Activated CD4-positive, CD25-positive, alpha-beta regulatory T cell (primary cell): Measurements from ENCODE around the gene STIM2.

Source experiments
- DNase-seq, 4 experiments: peaks; one replicate each; lab custom pipeline; 2025; lab: John Stamatoyannopoulos, UW

The STIM2 gene

GRCh38 chr4:26837993-26838842 lies 22.4 kb upstream of the STIM2 start:
- DNase-seq, result no peak

GRCh38 chr4:26839016-26839415 lies 21.6 kb upstream of the STIM2 start:
- no peak for DNase-seq

- no peak for DNase-seq
Observed at GRCh38 chr4:26839534-26839951, 21.1 kb upstream of the STIM2 start.

GRCh38 chr4:26840786-26841185 lies 19.9 kb upstream of the STIM2 start:
- DNase-seq, result no peak

- DNase-seq, result no peak
Observed at GRCh38 chr4:26842911-26843310, 17.7 kb upstream of the STIM2 start.

- DNase-seq, result no peak
Observed at GRCh38 chr4:26850528-26850927, 10.1 kb upstream of the STIM2 start.

GRCh38 chr4:26851129-26851528 lies 9.5 kb upstream of the STIM2 start:
- DNase-seq, result no peak

GRCh38 chr4:26854701-26855100 lies 5.9 kb upstream of the STIM2 start:
- DNase-seq, result no peak

GRCh38 chr4:26856906-26857277 lies 3.7 kb upstream of the STIM2 start:
- no peak for DNase-seq

- peak; percentile 82 to 92 (median 89) for DNase-seq
Observed at GRCh38 chr4:26857278-26858034, 3.2 kb upstream of the STIM2 start.

GRCh38 chr4:26858035-26858918 lies 2.4 kb upstream of the STIM2 start:
- no peak for DNase-seq

GRCh38 chr4:26858947-26859401 lies 1.7 kb upstream of the STIM2 start:
- no peak for DNase-seq

- no peak for DNase-seq
Observed at GRCh38 chr4:26859762-26860156, 882 bp upstream of the STIM2 start.

GRCh38 chr4:26860922-26861433 lies 337 bp downstream of the STIM2 start:
- DNase-seq, result peak; percentile 17 to 53 (median 44)

- peak; percentile 36 to 55 (median 52) for DNase-seq
Observed at GRCh38 chr4:26861434-26862186, 969 bp downstream of the STIM2 start.

- DNase-seq, result no peak
Observed at GRCh38 chr4:26862381-26862915, 1.8 kb downstream of the STIM2 start.

GRCh38 chr4:26863512-26863911 lies 2.9 kb downstream of the STIM2 start:
- no peak for DNase-seq

- no peak for DNase-seq
Observed at GRCh38 chr4:26864899-26865298, 4.3 kb downstream of the STIM2 start.

GRCh38 chr4:26866203-26866602 lies 5.6 kb downstream of the STIM2 start:
- DNase-seq, result no peak

- no peak for DNase-seq
Observed at GRCh38 chr4:26866781-26867180, 6.1 kb downstream of the STIM2 start.
